IMR-90 (cell line): ENCODE measurements around the gene SSR3. TPM values are rescaled to one million over a fixed set of nuclear protein-coding genes. Genes with fewer than 3 reads are reported as not detected.

Experiments used
- ATAC-seq: fragments of 200-7000 bp; cut with Tn5 transposase; 2 replicates; pipeline ENCODE4 v1.9.1; 2020; ENCODE audit warnings: low read depth, mild to moderate bottlenecking, moderate library complexity
- BruUV-seq: library from RNA; stranded (reverse); fragments of 400-500 nt; replicated peaks from 2 replicates; lab custom pipeline; 2021; lab: Mats Ljungman, UMichigan
- CTCF ChIA-PET: fragments of 300-600 bp; formaldehyde crosslinking; extraction: SDS; loops from one replicate; lab custom pipeline; 2021; ENCODE audit warnings: antibody characterized with exemption; lab: Yijun Ruan, JAX
- POLR2A ChIA-PET: fragments of 300-600 bp; sonication (Branson Sonifier 250); formaldehyde crosslinking; loops from one replicate; lab custom pipeline; 2022; ENCODE audit warnings: antibody characterized with exemption; ENCODE audit not compliant: unreplicated experiment; lab: Charles Lee
- DNase-seq: peaks from one replicate; pipeline ENCODE4 v3.0.0; 2013
- H2AFZ ChIP-seq: replicated peaks from 2 replicates; pipeline ENCODE3; 2013; ENCODE audit warnings: low read length, mild to moderate bottlenecking; ENCODE audit not compliant: poor library complexity
- H2AK5ac ChIP-seq: 2 replicates; pipeline ENCODE4 v1.6.1; 2013; ENCODE audit warnings: low read depth, low read length, inconsistent platforms
- H2AK9ac ChIP-seq: replicated peaks from 2 replicates; pipeline ENCODE3; 2013; ENCODE audit warnings: mild to moderate bottlenecking, low read depth, low read length, moderate library complexity; ENCODE audit not compliant: poor library complexity
- H2BK120ac ChIP-seq: 2 replicates; pipeline ENCODE4 v1.6.1; 2013; ENCODE audit warnings: low read depth, low read length, inconsistent platforms
- H2BK15ac ChIP-seq: 3 replicates; pipeline ENCODE4 v1.6.1; 2013; ENCODE audit warnings: low read depth, low read length, inconsistent platforms
- H2BK20ac ChIP-seq: 2 replicates; pipeline ENCODE4 v1.6.1; 2013; ENCODE audit warnings: low read depth, mild to moderate bottlenecking, inconsistent platforms, low read length, moderate library complexity
- H2BK5ac ChIP-seq: 2 replicates; pipeline ENCODE4 v1.6.1; 2013; ENCODE audit warnings: mild to moderate bottlenecking, low read depth, low read length, inconsistent platforms; ENCODE audit not compliant: poor library complexity, severe bottlenecking
- H3K14ac ChIP-seq: replicated peaks from 2 replicates; pipeline ENCODE4 v1.6.1; 2013; ENCODE audit warnings: low read depth, low read length, inconsistent platforms
- H3K18ac ChIP-seq: 2 replicates; pipeline ENCODE4 v1.6.1; 2013; ENCODE audit warnings: low read depth, low read length, control low read depth
- H3K23ac ChIP-seq: 2 replicates; pipeline ENCODE4 v1.6.1; 2013; ENCODE audit warnings: low read depth, low read length, inconsistent platforms
- H3K27ac ChIP-seq: 2 replicates; pipeline ENCODE4 v1.5.1; 2013; ENCODE audit warnings: mild to moderate bottlenecking, control low read depth, low read length; ENCODE audit not compliant: insufficient read depth
- H3K27me3 ChIP-seq: 2 replicates; pipeline ENCODE4 v1.6.1; 2013; ENCODE audit warnings: low read length; ENCODE audit not compliant: control insufficient read depth, insufficient read depth
- H3K36me3 ChIP-seq: 2 replicates; pipeline ENCODE4 v1.6.1; 2013; ENCODE audit warnings: low read length, mixed read lengths; ENCODE audit not compliant: control insufficient read depth, insufficient read depth
- H3K4ac ChIP-seq: 2 replicates; pipeline ENCODE4 v1.6.1; 2013; ENCODE audit warnings: low read depth, low read length, inconsistent platforms
- H3K4me1 ChIP-seq: 2 replicates; pipeline ENCODE4 v1.6.1; 2013; ENCODE audit warnings: low read length, mixed read lengths; ENCODE audit not compliant: control insufficient read depth, insufficient read depth
- H3K4me2 ChIP-seq: 2 replicates; pipeline ENCODE4 v1.6.1; 2013; ENCODE audit warnings: low read depth, mild to moderate bottlenecking, control low read depth, low read length, moderate library complexity
- H3K4me3 ChIP-seq: 2 replicates; pipeline ENCODE4 v1.5.1; 2013; ENCODE audit warnings: low read depth, mild to moderate bottlenecking, control low read depth, low read length, moderate library complexity; ENCODE audit not compliant: insufficient read depth
- H3K56ac ChIP-seq: 2 replicates; pipeline ENCODE4 v1.6.1; 2013; ENCODE audit warnings: low read length, inconsistent platforms; ENCODE audit not compliant: insufficient read depth; ENCODE audit errors: extremely low read depth
- H3K79me1 ChIP-seq, 2 experiments: 2 replicates each; pipeline ENCODE4 v1.6.1; 2013; ENCODE audit warnings: low read length in 2 of 2, inconsistent platforms in 1 of 2, low read depth in 1 of 2
- H3K9ac ChIP-seq: 2 replicates; pipeline ENCODE4 v1.6.1; 2013; ENCODE audit warnings: low read depth, low read length, control low read depth
- H3K9me1 ChIP-seq: 2 replicates; pipeline ENCODE4 v1.6.1; 2013; ENCODE audit warnings: low read length, inconsistent platforms; ENCODE audit not compliant: insufficient read depth
- H3K9me3 ChIP-seq: 2 replicates; pipeline ENCODE4 v1.6.1; 2013; ENCODE audit warnings: low read length; ENCODE audit not compliant: control insufficient read depth, insufficient read depth
- H4K20me1 ChIP-seq: 2 replicates; pipeline ENCODE4 v1.6.1; 2013; ENCODE audit warnings: low read length, inconsistent platforms; ENCODE audit not compliant: insufficient read depth
- H4K5ac ChIP-seq: 2 replicates; pipeline ENCODE4 v1.6.1; 2013; ENCODE audit warnings: mild to moderate bottlenecking, low read depth, low read length, control low read depth
- H4K8ac ChIP-seq, 2 experiments: 2 replicates each; pipeline ENCODE4 v1.6.1; 2013; ENCODE audit warnings: low read depth in 2 of 2, low read length in 2 of 2, control low read depth in 1 of 2, inconsistent platforms in 1 of 2
- H4K91ac ChIP-seq: 2 replicates; pipeline ENCODE4 v1.6.1; 2013; ENCODE audit warnings: low read depth, low read length, inconsistent platforms; ENCODE audit not compliant: insufficient read depth
- BHLHE40 ChIP-seq: fragments of 150-350 bp; IDR thresholded peaks from 2 replicates; pipeline ENCODE4 v1.6.1; 2016; ENCODE audit warnings: mild to moderate bottlenecking, low read depth, low read length
- CEBPB ChIP-seq: IDR thresholded peaks from 2 replicates; pipeline ENCODE4 v1.6.1; 2012; ENCODE audit warnings: low read depth, low read length, improper control_type of control experiment
- CHD1 ChIP-seq: IDR thresholded peaks from 2 replicates; pipeline ENCODE4 v1.6.1; 2012; ENCODE audit warnings: low read depth, low read length, improper control_type of control experiment
- CTCF ChIP-seq: conservative IDR thresholded peaks from 2 replicates; pipeline ENCODE4 v1.5.1; 2012; ENCODE audit warnings: mild to moderate bottlenecking, low read depth, low read length, improper control_type of control experiment
- ELK1 ChIP-seq: fragments of 150-350 bp; IDR thresholded peaks from 2 replicates; pipeline ENCODE4 v1.6.1; 2016; ENCODE audit warnings: low read depth, mild to moderate bottlenecking, low read length, moderate library complexity, borderline replicate concordance
- FOS ChIP-seq: fragments of 150-350 bp; IDR thresholded peaks from 2 replicates; pipeline ENCODE4 v1.6.1; 2016; ENCODE audit warnings: low read depth, low read length
- MAFK ChIP-seq: IDR thresholded peaks from 2 replicates; pipeline ENCODE4 v1.6.1; 2012; ENCODE audit warnings: low read depth, low read length, improper control_type of control experiment
- MAZ ChIP-seq: IDR thresholded peaks from 2 replicates; pipeline ENCODE4 v1.6.1; 2012; ENCODE audit warnings: low read depth, mild to moderate bottlenecking, low read length, improper control_type of control experiment, moderate library complexity, borderline replicate concordance
- MXI1 ChIP-seq: IDR thresholded peaks from 2 replicates; pipeline ENCODE4 v1.6.1; 2012; ENCODE audit warnings: low read depth, mild to moderate bottlenecking, low read length, moderate library complexity, borderline replicate concordance
- NFE2L2 ChIP-seq: fragments of 150-350 bp; IDR thresholded peaks from 2 replicates; pipeline ENCODE4 v1.6.1; 2016; ENCODE audit warnings: low read depth, mild to moderate bottlenecking, low read length
- POLR2A ChIP-seq: IDR thresholded peaks from 2 replicates; pipeline ENCODE4 v1.6.1; 2012; ENCODE audit warnings: mild to moderate bottlenecking, low read depth, low read length
- RAD21 ChIP-seq: IDR thresholded peaks from 2 replicates; pipeline ENCODE4 v1.6.1; 2012; ENCODE audit warnings: low read length, improper control_type of control experiment
- RCOR1 ChIP-seq: IDR thresholded peaks from 2 replicates; pipeline ENCODE4 v1.6.1; 2012; ENCODE audit warnings: mild to moderate bottlenecking, low read length, improper control_type of control experiment; ENCODE audit not compliant: insufficient replicate concordance
- RFX5 ChIP-seq: IDR thresholded peaks from 2 replicates; pipeline ENCODE4 v1.8.0; 2012; ENCODE audit warnings: low read depth, mild to moderate bottlenecking, low read length, moderate library complexity
- SMC3 ChIP-seq: fragments of 150-350 bp; IDR thresholded peaks from 2 replicates; pipeline ENCODE4 v1.6.1; 2016; ENCODE audit warnings: low read depth, mild to moderate bottlenecking, antibody characterized with exemption, low read length, moderate library complexity
- USF2 ChIP-seq: fragments of 150-350 bp; IDR thresholded peaks from 2 replicates; pipeline ENCODE4 v1.6.1; 2017; ENCODE audit warnings: mild to moderate bottlenecking, antibody characterized with exemption, low read length, low read depth
- WGBS, 2 experiments: methylation state at CpG; one replicate each; pipeline versions ENCODE4 v1.1.5 to v1.1.7; 2013; ENCODE audit warnings: missing lambda C conversion rate in 2 of 2; ENCODE audit not compliant: insufficient read length in 1 of 2; ENCODE audit errors: extremely low coverage in 2 of 2; 5-methylcytosine and 5-hydroxymethylcytosine counted together
- dilution Hi-C: fragments of 300-500 bp; cut with HindIII; formaldehyde crosslinking; loops from one replicate; pipeline ENCODE4 v1.14.3; 2018; ENCODE audit warnings: low sequenced_read_pairs; ENCODE audit not compliant: unreplicated experiment
- in situ Hi-C: fragments of 300-500 bp; cut with MboI; formaldehyde crosslinking; loops from 3 replicates; pipeline ENCODE4 v1.14.3; 2019; ENCODE audit warnings: low sequenced_read_pairs, inconsistent platforms, mixed read lengths
- intact Hi-C: fragments of 100-400 bp; cut with micrococcal nuclease; formaldehyde crosslinking; loops from 2 replicates; pipeline ENCODE4 v1.10.0; 2022
- polyA plus RNA-seq, 3 experiments: library from polyadenylated mRNA; depleted of rRNA; stranded (reverse); fragments of >200 nt; gene quantifications; 2 replicates each; pipeline ENCODE4 v1.2.3, GENCODE V29; 2012; ENCODE audit warnings: low replicate concordance in 1 of 3
- total RNA-seq: library from RNA; depleted of rRNA; stranded (reverse); fragments of >200 nt; gene quantifications from 2 replicates; pipeline ENCODE4 v1.2.3, GENCODE V29; 2012

SSR3 gene
- total and polyA plus RNA-seq, 2 of the 4 experiments (the other 2 are of a cell fraction) = 246 to 608 TPM

GRCh38 chr3:156498307-156498706 lies 56.6 kb downstream of the SSR3 start:
- dilution Hi-C loops (no loop called here), in situ Hi-C loops (no loop called here), intact Hi-C loops (no loop called here)
- no peaks in the 10 kb centered on the region for H3K36me3 ChIP-seq
- no peak overlapping the region for H3K4me3 ChIP-seq
- no peak overlapping the region for H2AK5ac ChIP-seq
- H2BK15ac ChIP-seq = no peak overlapping the region
- no peak overlapping the region for H2AFZ ChIP-seq
- H3K56ac ChIP-seq = no peak overlapping the region
- no peak overlapping the region for H2AK9ac ChIP-seq
- no peak for DNase-seq
- WGBS, 2 experiments = 100% methylated on average over 1 of the region's 5 CpGs; no CpG with 5 or more reads in 1 of the 2 experiments
- no peak overlapping the region for H4K5ac ChIP-seq
- ChIA-PET CTCF (no interaction called here), POLR2A (interaction anchor here (0.6 to 0.7 kb wide), 2 partner anchors 9 to 353 kb away, joined by 3 to 4 read pairs; no protein-coding TSS in a partner anchor)
- H2BK5ac ChIP-seq = no peak overlapping the region
- no peak overlapping the region for H3K4ac ChIP-seq
- ATAC-seq = no peak
- no peak overlapping the region for H4K91ac ChIP-seq
- no peak overlapping the region for H3K9ac ChIP-seq
- H3K27ac ChIP-seq = no peak overlapping the region
- no peak overlapping the region for H3K18ac ChIP-seq
- BruUV-seq = no TSS peak
- H3K4me2 ChIP-seq = no peak overlapping the region
- no peak overlapping the region for H3K23ac ChIP-seq
- no peaks in the 10 kb centered on the region for H3K27me3 ChIP-seq
- no peaks in the 10 kb centered on the region for H3K4me1 ChIP-seq
- no peaks in the 10 kb centered on the region for H4K20me1 ChIP-seq
- TF ChIP-seq FOS (no peak), MAZ (no peak), SMC3 (no peak), MAFK (no peak), RCOR1 (no peak), RFX5 (no peak), CTCF (no peak), RAD21 (no peak), NFE2L2 (no peak), POLR2A (no peak), BHLHE40 (no peak), USF2 (no peak), ELK1 (no peak), CHD1 (no peak), MXI1 (no peak), CEBPB (no peak)
- H2BK20ac ChIP-seq = no peak overlapping the region
- H3K79me1 ChIP-seq = no peaks in the 10 kb centered on the region
- H2BK120ac ChIP-seq = no peak overlapping the region
- no peaks in the 10 kb centered on the region for H3K9me3 ChIP-seq
- no peak overlapping the region for H3K14ac ChIP-seq
- H4K8ac ChIP-seq = no peak overlapping the region
- no peaks in the 10 kb centered on the region for H3K9me1 ChIP-seq
